Fibroblast of the aortic adventitia (primary cell): ENCODE data around the gene HAAO. TPM values are rescaled to one million over a fixed set of nuclear protein-coding genes. Genes with fewer than 3 reads are reported as not detected.

Experiments used
- DNase-seq: peaks from one replicate; pipeline ENCODE4 v3.0.0-alpha.2; 2010; ENCODE audit warnings: low read depth
- H3K4me3 ChIP-seq: 2 replicates; pipeline ENCODE4 v1.5.1; 2011; ENCODE audit warnings: low read depth, mild to moderate bottlenecking, control low read depth, low read length, moderate library complexity
- total RNA-seq: library from RNA; depleted of rRNA; stranded (reverse); fragments of >200 nt; gene quantifications from 2 replicates; pipeline ENCODE4 v1.2.3, GENCODE V29; 2012; ENCODE audit warnings: low replicate concordance
- TF ChIP-seq, protein P1 (sequence below): IDR thresholded peaks from 2 replicates; pipeline ENCODE4 v1.5.1; 2011; ENCODE audit warnings: mild to moderate bottlenecking, low read length, control low read depth, inconsistent platforms; ENCODE audit not compliant: insufficient read depth

HAAO gene
- total RNA-seq, 1 donor, result 0.90 TPM

DNA sequence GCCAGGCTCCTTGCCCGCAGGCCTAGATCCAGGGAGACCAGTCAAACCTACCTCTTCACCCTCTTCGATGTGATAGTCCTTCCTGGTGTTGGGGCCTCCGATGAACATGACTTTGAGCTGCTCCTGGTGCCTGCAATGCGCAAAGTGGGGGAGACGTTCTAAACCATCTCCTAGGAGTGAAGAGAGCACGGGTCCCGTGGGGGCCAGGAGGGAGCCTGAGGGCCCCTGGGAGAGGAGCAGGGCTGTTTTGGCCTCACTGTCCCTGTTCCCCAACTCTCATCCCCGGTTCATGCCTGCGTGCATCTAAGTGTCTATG, 3.9 kb downstream of the HAAO start:
- TF ChIP-seq, protein P1, sequence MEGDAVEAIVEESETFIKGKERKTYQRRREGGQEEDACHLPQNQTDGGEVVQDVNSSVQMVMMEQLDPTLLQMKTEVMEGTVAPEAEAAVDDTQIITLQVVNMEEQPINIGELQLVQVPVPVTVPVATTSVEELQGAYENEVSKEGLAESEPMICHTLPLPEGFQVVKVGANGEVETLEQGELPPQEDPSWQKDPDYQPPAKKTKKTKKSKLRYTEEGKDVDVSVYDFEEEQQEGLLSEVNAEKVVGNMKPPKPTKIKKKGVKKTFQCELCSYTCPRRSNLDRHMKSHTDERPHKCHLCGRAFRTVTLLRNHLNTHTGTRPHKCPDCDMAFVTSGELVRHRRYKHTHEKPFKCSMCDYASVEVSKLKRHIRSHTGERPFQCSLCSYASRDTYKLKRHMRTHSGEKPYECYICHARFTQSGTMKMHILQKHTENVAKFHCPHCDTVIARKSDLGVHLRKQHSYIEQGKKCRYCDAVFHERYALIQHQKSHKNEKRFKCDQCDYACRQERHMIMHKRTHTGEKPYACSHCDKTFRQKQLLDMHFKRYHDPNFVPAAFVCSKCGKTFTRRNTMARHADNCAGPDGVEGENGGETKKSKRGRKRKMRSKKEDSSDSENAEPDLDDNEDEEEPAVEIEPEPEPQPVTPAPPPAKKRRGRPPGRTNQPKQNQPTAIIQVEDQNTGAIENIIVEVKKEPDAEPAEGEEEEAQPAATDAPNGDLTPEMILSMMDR, result no peak
- H3K4me3 ChIP-seq, result no peak overlapping the region
- no peak for DNase-seq

DNA sequence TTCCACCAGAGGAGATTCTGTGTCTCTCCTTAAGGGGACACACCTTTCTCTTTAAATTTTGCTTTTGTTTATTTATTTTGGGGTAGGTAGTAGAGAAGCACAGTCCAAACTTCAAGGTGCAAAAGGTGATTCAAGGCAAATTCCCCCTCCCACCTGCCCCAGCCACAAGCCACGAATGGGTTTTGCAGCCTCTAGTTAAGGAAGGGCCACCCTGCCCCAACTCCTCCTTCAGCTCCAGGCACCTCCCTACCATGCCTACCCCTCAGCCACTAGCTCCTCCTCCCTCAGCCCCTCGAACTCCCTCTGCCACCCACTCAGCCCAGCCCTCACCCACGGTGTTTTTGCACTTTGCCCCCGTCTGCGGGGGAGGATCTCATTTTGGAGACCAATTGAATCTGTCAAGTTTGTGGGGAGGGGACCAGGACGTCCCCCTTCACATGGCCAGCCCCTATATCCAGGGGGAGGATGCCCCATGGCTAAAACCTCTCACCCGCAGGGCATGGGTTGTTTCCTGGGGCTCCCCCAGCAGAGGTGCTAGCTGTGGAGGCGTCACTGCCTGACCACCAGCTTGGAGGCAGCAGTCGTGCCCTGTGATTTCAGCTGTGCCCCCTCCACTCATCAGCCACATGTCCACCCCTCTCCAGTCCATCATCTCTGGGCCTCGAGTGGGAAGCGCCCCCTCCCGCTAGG, 4.5 kb downstream of the HAAO start:
- no peak overlapping the region for H3K4me3 ChIP-seq
- TF ChIP-seq, protein P1, result no peak
- no peak for DNase-seq

DNA sequence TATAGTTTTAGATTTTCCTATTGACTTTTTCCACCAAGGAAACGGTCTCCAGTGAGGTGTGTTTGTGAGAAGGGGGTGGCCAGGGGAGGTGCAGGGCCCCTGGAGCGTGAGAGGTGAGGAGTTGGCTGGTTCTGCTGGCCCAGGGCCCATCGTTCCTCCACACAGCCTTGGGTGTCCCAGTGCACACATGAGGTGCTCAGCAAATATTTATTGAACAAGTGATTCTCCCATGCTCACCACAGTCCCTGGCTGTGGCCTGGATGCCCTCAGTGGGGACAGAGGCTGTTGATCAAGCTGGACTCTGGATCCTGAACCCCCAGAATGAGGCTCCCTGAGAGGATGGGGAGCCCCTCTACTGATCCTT, 5.0 kb downstream of the HAAO start:
- TF ChIP-seq, protein P1, result no peak
- DNase-seq, result no peak
- no peak overlapping the region for H3K4me3 ChIP-seq

DNA sequence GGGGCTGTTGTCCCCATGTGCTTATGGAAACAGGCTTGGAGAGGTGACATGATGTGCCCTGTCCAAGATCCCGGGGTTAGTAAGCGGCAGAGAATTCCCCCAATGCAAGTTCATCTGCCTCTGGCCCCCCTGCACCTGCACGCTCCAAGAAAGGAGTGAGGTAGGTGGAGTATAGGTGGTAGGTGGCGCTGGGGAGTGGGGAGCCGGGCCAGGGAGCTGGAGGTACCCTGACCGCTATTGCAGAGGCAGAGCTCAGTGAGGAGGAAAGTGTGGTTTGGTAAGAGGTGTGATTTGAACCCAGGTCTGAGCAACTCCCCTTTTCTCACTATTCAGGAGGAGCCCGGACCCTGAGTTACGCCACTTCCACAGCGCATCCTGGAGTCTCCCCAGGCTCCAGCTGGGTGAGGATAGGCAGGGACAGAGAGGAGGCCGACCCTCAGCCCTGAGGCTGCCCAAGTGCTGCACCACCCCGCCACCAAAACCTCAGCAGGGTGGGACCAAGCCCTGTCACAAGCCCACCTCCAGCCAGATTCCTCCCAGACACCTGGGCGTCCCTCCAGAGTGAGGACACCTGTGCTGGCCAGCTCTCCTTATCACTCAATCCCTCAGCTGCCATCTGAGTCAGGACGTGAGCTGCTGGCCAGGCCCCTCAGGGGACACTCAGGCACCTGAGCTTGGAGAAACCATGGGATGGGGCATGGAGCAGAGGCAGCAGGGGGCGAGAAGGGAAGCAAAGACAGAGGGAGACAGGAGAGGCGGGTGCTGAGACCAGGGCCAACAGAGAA, 5.6 kb downstream of the HAAO start:
- H3K4me3 ChIP-seq, result no peak overlapping the region
- no peak for DNase-seq
- TF ChIP-seq, protein P1, result no peak

DNA sequence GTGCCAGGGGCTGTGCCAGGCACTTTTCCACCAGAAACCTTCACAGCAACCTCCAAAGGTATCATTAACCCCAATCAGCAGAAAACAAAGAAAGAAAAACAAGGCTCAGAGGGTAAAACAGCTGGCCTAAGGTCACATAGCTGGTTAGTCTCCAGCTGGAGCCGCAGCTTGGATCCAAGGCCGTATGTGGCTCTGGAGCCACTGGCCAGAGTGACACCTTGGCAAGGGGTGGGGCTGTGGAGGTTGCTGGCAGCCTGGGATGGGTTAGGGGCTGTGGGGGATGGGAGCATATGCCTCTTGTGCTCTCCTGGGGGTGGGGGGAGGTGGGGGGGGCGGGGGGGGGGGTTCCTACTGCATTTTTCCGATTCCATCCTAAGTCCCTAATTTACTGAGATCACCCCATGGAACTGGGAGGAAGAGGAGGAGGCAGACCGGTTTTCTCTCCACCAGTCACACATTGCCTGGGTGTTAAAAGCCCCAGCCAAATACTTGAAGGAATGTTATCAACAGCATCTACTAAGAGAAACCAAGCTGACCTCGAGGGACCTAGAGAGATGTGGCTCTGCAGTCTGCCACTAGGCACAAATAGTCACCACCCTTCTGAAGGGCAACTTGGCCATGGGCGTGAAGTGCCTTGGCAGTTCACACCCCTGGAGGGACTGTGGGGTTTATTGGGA, 8.0 kb downstream of the HAAO start:
- no peak for DNase-seq
- H3K4me3 ChIP-seq, result no peak overlapping the region
- TF ChIP-seq, protein P1, result no peak

DNA sequence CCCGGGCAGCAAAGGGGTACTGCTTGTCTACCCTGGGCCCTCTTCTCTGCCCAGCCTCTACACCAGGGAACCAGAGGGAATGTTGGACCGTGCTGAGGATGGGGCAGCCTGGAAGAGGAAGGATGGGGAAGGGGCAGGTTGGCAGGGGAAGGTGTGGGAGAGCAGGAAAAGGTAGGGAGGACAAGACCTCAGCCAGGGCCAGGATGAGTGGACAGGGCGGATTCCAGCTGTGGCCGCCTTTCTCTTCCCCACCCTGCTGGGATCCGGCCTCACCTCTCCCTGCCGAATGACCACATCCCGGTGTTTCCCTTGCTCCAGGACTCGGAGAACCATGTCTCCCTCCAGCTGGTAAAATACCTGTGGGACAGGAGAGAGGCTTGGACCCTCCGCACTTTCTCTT, 8.9 kb downstream of the HAAO start:
- no peak for DNase-seq
- TF ChIP-seq, protein P1, result no peak
- H3K4me3 ChIP-seq, result no peak overlapping the region
